OCI-LY7 (cell line): Measurements from ENCODE around the gene SERPINB13. TPM values are rescaled to one million over a fixed set of nuclear protein-coding genes. Genes with fewer than 3 reads are reported as not detected.

Experiments
- BruUV-seq: library from RNA; stranded (reverse); fragments of 400-500 nt; replicated peaks from 2 replicates; lab custom pipeline; 2021; lab: Mats Ljungman, UMichigan
- CTCF ChIA-PET: fragments of 300-600 bp; sonication (Branson Sonifier 250); formaldehyde crosslinking; loops from one replicate; lab custom pipeline; 2022; ENCODE audit warnings: antibody characterized with exemption; ENCODE audit not compliant: unreplicated experiment; lab: Charles Lee
- POLR2A ChIA-PET: fragments of 300-600 bp; sonication (Branson Sonifier 250); formaldehyde crosslinking; loops from one replicate; lab custom pipeline; 2022; ENCODE audit warnings: antibody characterized with exemption; lab: Charles Lee
- DNase-seq: peaks from one replicate; pipeline ENCODE4 v3.0.0-alpha.2; 2015; ENCODE audit warnings: low spot score
- H2AFZ ChIP-seq: fragments of 200-600 bp; sonication (generic), shearing (Covaris generic); 2 replicates; pipeline ENCODE4 v1.6.1; 2014; ENCODE audit warnings: mild to moderate bottlenecking, antibody characterized with exemption, low read length, moderate library complexity
- H3K27ac ChIP-seq: fragments of 200-600 bp; sonication (generic); 2 replicates; pipeline ENCODE4 v1.5.1; 2014; ENCODE audit warnings: mixed run types, low read depth, mild to moderate bottlenecking, moderate library complexity, low read length, inconsistent platforms; ENCODE audit not compliant: poor library complexity, severe bottlenecking
- H3K36me3 ChIP-seq: fragments of 200-600 bp; sonication (generic); 2 replicates; pipeline ENCODE4 v1.6.1; 2014; ENCODE audit warnings: mild to moderate bottlenecking, antibody characterized with exemption, low read length, moderate library complexity, mixed read lengths; ENCODE audit not compliant: insufficient read depth
- H3K4me1 ChIP-seq: fragments of 200-600 bp; sonication (generic); 2 replicates; pipeline ENCODE4 v1.5.1; 2014; ENCODE audit warnings: mild to moderate bottlenecking, low read length; ENCODE audit not compliant: insufficient read depth, poor library complexity, severe bottlenecking
- H3K4me2 ChIP-seq: fragments of 200-600 bp; sonication (generic); 2 replicates; pipeline ENCODE4 v1.6.1; 2014; ENCODE audit warnings: mild to moderate bottlenecking, low read length
- H3K4me3 ChIP-seq: fragments of 200-600 bp; sonication (generic); 2 replicates; pipeline ENCODE4 v1.5.1; 2014; ENCODE audit warnings: mild to moderate bottlenecking, low read depth, low read length; ENCODE audit not compliant: poor library complexity, severe bottlenecking
- H3K79me2 ChIP-seq: fragments of 200-600 bp; sonication (generic); 2 replicates; pipeline ENCODE4 v1.6.1; 2016; ENCODE audit warnings: low read depth, mild to moderate bottlenecking, low read length, moderate library complexity, mixed read lengths; ENCODE audit not compliant: insufficient read depth
- H3K9me2 ChIP-seq: fragments of 200-600 bp; sonication (generic); 2 replicates; pipeline ENCODE4 v1.6.1; 2016; ENCODE audit warnings: mild to moderate bottlenecking, low read length, mixed read lengths; ENCODE audit not compliant: insufficient read depth
- H3K9me3 ChIP-seq: fragments of 200-600 bp; sonication (generic); 2 replicates; pipeline ENCODE4 v1.6.1; 2014; ENCODE audit warnings: mild to moderate bottlenecking, mixed run types, low read length, mixed read lengths
- H4K20me1 ChIP-seq: fragments of 200-600 bp; sonication (generic); 2 replicates; pipeline ENCODE4 v1.6.1; 2014; ENCODE audit warnings: mild to moderate bottlenecking, antibody characterized with exemption, low read length, moderate library complexity, mixed read lengths; ENCODE audit not compliant: insufficient read depth
- EZH2phosphoT487 ChIP-seq: fragments of 200-600 bp; sonication (generic); IDR thresholded peaks from 2 replicates; pipeline ENCODE4 v1.6.1; 2018; ENCODE audit warnings: low read depth, borderline replicate concordance, mild to moderate bottlenecking, mixed run types, antibody characterized with exemption, low read length, moderate library complexity, mixed read lengths
- intact Hi-C: fragments of 100-400 bp; cut with micrococcal nuclease; formaldehyde crosslinking; loops from one replicate; pipeline ENCODE4 v1.10.0; 2022; ENCODE audit not compliant: unreplicated experiment
- total RNA-seq, 2 experiments: library from RNA; depleted of rRNA in 1 of 2; stranded (reverse); fragments of >200 nt in 1 of 2; shearing (Covaris generic) in 1 of 2; gene quantifications; 2 replicates each; pipeline ENCODE4 v1.2.3, GENCODE V29; 2014 to 2022
- TF ChIP-seq, protein P1 (sequence below): fragments of 200-600 bp; sonication (generic); conservative IDR thresholded peaks from 2 replicates; pipeline ENCODE4 v1.5.1; 2014; ENCODE audit warnings: mild to moderate bottlenecking, antibody characterized with exemption, low read length, moderate library complexity, mixed read lengths

SERPINB13 gene
- total RNA-seq, 2 experiments from 2014 or later, result not detected

DNA sequence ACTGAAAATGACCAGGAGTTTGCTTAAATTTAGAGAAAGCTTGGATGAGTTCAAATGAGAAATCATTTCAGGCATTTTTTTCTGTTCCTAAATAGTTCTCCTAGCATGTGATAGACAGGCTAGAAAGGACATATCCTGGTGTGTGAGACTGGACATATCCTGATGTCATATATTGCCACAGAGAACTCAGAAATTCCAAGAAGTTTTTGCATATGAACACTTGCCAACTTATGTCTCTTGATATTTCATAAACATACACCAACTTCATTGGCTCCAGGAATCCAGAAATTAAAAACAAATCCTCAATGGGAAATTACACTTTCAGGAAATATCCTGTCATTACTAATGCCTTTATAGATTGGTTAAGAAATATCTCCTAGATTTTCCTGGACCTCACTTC lies 59.8 kb downstream of the SERPINB13 start:
- TF ChIP-seq EZH2phosphoT487, result no peak
- TF ChIP-seq, protein P1, sequence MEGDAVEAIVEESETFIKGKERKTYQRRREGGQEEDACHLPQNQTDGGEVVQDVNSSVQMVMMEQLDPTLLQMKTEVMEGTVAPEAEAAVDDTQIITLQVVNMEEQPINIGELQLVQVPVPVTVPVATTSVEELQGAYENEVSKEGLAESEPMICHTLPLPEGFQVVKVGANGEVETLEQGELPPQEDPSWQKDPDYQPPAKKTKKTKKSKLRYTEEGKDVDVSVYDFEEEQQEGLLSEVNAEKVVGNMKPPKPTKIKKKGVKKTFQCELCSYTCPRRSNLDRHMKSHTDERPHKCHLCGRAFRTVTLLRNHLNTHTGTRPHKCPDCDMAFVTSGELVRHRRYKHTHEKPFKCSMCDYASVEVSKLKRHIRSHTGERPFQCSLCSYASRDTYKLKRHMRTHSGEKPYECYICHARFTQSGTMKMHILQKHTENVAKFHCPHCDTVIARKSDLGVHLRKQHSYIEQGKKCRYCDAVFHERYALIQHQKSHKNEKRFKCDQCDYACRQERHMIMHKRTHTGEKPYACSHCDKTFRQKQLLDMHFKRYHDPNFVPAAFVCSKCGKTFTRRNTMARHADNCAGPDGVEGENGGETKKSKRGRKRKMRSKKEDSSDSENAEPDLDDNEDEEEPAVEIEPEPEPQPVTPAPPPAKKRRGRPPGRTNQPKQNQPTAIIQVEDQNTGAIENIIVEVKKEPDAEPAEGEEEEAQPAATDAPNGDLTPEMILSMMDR, result no peak
- Histone ChIP-seq H3K4me3 (no peak overlapping the region), H3K4me1 (no peaks in the 10 kb centered on the region), H3K4me2 (no peak overlapping the region), H4K20me1 (no peaks in the 10 kb centered on the region), H3K27ac (no peak overlapping the region), H3K9me2 (no peaks in the 10 kb centered on the region), H2AFZ (no peak overlapping the region), H3K36me3 (no peaks in the 10 kb centered on the region), H3K79me2 (no peaks in the 10 kb centered on the region), H3K9me3 (no peaks in the 10 kb centered on the region)
- DNase-seq, result no peak
- no TSS peak for BruUV-seq
- ChIA-PET CTCF (no interaction called here), POLR2A (no interaction called here)
- intact Hi-C loops, result no loop called here

GRCh38 chr18:63648241-63648640 lies 61.1 kb downstream of the SERPINB13 start:
- Histone ChIP-seq H3K27ac (no peak overlapping the region), H3K36me3 (no peaks in the 10 kb centered on the region), H3K9me3 (no peaks in the 10 kb centered on the region), H4K20me1 (no peaks in the 10 kb centered on the region), H3K4me2 (no peak overlapping the region), H2AFZ (no peak overlapping the region), H3K9me2 (no peaks in the 10 kb centered on the region), H3K4me1 (no peaks in the 10 kb centered on the region), H3K79me2 (no peaks in the 10 kb centered on the region), H3K4me3 (no peak overlapping the region)
- CTCF ChIA-PET, result no interaction called here
- POLR2A ChIA-PET, result no interaction called here
- intact Hi-C loops, result no loop called here
- no peak for DNase-seq
- TF ChIP-seq, protein P1, result no peak
- no peak for TF ChIP-seq EZH2phosphoT487
- no TSS peak for BruUV-seq

Other genes with a start within 250 kb of the SERPINB13 start
- gene KDSR, start 220.1 kb upstream of the SERPINB13 start, total RNA-seq (2014; rRNA removed; shearing (Covaris generic)), result 6.5 and 7.1 TPM in 2 replicates
- 13.4 and 14.6 TPM in 2 replicates for gene KDSR, start 220.1 kb upstream of the SERPINB13 start, total RNA-seq (2022)
- gene VPS4B, start 164.9 kb upstream of the SERPINB13 start, total RNA-seq (2014; rRNA removed; shearing (Covaris generic)), result 10.7 and 12.3 TPM in 2 replicates
- 22.9 and 26.1 TPM in 2 replicates for gene VPS4B, start 164.9 kb upstream of the SERPINB13 start, total RNA-seq (2022)
- not detected in 2 replicates for gene SERPINB5, start 110.4 kb upstream of the SERPINB13 start, total RNA-seq (2014; rRNA removed; shearing (Covaris generic))
- not detected in 2 replicates for gene SERPINB5, start 110.4 kb upstream of the SERPINB13 start, total RNA-seq (2022)
- gene SERPINB12, start 45.0 kb upstream of the SERPINB13 start, total RNA-seq (2014; rRNA removed; shearing (Covaris generic)), result not detected in 2 replicates
- not detected in 2 replicates for gene SERPINB12, start 45.0 kb upstream of the SERPINB13 start, total RNA-seq (2022)
- not detected in 2 replicates for gene SERPINB4, start 56.9 kb downstream of the SERPINB13 start, total RNA-seq (2014; rRNA removed; shearing (Covaris generic))
- not detected in 2 replicates for gene SERPINB4, start 56.9 kb downstream of the SERPINB13 start, total RNA-seq (2022)
- not detected in 2 replicates for gene SERPINB3, start 74.5 kb downstream of the SERPINB13 start, total RNA-seq (2014; rRNA removed; shearing (Covaris generic))
- gene SERPINB3, start 74.5 kb downstream of the SERPINB13 start, total RNA-seq (2022), result not detected in 2 replicates
- not detected in 2 replicates for gene SERPINB11, start 115.6 kb downstream of the SERPINB13 start, total RNA-seq (2014; rRNA removed; shearing (Covaris generic))
- gene SERPINB11, start 115.6 kb downstream of the SERPINB13 start, total RNA-seq (2022), result not detected in 2 replicates
- not detected in 2 replicates for gene SERPINB7, start 188.1 kb downstream of the SERPINB13 start, total RNA-seq (2014; rRNA removed; shearing (Covaris generic))
- not detected in 2 replicates for gene SERPINB7, start 188.1 kb downstream of the SERPINB13 start, total RNA-seq (2022)